Measurements from ENCODE around the gene FKBP1A.
A peak's percentile ranks its signal among the peaks of the same experiment; 100 is the strongest.

FKBP1A gene

GRCh38 chr20:1332749-1333300, 60.0 kb downstream of the FKBP1A start:
- DNase-seq (ENCODE audit: low read depth, low spot score), result no peak

GRCh38 chr20:1331801-1332453, 60.9 kb downstream of the FKBP1A start:
- DNase-seq (ENCODE audit: low read depth, low spot score), result no peak

DNA sequence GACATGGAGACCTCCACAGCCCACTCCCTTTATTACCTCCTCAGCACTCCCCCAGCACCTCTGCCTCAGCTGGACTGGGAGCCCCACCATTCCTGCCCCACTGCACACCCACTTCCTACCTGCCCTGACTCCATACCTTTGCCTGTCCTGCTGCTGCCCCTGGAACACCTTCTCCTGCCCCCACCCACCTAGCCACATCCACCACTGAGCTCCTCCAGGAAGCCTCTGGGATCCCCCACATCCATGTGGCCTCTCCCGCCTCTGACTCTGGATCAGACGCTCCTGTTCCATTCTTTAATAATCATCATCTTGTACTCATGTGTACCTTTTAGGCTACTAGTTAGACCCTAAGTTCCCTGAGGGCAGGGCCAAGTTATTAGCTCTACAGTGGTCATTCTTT, 61.8 kb downstream of the FKBP1A start:
- DNase-seq (ENCODE audit: low read depth, low spot score), result no peak

- no peak for DNase-seq (ENCODE audit: low read depth, low spot score)
These were observed 62.6 kb downstream of the FKBP1A start for GRCh38 chr20:1330075-1330830.

DNA sequence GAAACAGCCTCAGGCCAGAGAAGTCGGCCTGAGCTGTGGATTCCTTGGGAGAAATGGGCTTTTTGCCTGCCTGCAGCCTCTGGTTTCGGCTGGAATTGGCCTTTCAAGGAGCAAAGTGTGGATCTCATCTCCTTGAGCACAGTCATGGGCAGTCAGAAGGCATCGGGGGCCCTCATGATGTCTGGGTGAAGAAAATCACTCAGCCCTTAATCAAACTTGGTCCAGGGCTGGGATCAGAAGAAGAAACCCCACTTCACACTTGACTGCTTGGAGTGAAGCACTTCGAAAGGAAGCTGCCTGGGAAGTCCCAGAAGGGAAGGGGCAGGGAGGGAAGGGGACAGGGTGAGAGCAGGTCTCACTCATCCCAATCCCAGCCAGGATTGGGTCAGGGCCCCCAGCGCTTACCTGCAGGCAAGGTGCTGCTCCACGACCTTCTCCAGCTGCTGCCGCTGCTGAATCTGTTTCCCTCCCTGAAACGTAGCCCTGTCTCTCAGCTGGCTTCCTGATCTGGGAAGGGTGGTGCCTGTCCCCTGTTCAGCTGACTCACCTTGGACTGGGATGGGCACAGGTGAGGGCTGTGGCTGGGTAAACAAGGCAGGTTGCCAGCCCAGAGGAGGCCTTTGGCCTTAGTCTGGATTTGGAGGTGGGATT, 64.0 kb downstream of the FKBP1A start, which contains the start of gene SDCBP2:
Gene SDCBP2, minus strand, starts transcription at position 460 of the 651 bp plus-strand sequence. CDS start 8,723 bp downstream, outside the sequence.
- no peak for DNase-seq (ENCODE audit: low read depth, low spot score)

DNA sequence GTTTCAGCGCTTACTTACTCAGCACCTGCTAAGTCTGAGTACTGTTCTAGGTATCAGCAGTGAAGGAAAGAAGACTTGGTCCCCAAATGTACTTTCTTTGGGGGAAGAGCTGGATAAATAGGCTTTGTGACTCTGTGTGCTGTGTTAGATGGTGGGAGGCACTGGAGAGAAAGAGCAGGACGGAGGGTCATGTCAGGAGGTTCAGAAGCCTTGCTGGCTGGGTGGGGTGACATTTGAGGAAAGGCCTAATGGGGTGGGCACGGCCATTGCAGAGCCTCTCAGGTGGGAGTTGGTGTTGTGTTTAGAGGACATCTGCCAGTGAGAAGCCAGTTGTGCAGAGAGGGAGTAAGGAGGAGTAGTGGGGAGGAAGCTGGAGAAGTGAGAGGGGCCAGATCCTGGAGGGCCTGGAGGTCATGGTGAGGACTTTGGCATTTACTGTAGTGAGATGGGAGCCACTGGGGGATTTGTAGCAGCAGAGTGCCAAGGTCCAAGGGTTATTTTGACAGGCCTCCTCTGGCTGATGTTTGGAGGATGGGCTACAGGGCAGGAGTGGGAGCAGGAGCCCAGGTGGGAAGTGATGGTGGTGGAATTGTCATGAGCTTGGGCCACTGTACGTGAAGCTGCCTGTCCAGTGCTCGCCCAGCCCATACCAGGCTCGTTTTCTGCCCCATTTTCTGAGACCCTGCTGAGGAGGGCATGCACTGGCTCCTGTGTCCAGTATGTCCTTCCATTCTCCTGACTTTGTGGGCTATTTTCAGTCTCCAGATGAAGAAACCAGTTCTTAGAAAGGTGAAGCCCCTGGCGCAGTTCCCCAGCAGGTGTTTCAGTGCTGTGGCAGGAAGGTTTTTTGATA, 64.8 kb downstream of the FKBP1A start:
- no peak for DNase-seq (ENCODE audit: low read depth, low spot score)

DNA sequence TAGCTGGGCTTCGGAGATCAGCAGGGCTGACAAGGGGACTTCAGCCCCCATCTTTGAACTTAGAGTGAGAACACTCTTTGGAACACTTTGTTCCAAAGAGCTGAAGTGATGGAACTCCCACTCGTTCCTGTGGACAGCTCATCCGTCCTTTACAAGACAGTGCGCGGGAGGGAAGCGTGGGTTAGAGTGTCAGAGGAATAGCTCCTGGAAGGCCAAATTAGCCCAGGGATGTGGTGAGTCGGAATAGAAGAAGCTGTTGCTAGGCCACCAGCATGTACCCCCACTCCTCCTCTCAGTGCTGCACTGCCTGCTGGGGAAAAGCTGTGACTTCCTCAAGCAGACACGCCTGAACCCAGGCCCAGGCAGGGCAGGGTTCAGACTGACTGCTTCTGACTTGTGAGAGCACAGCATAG, 65.6 kb downstream of the FKBP1A start:
- no peak for DNase-seq (ENCODE audit: low read depth, low spot score)

DNA sequence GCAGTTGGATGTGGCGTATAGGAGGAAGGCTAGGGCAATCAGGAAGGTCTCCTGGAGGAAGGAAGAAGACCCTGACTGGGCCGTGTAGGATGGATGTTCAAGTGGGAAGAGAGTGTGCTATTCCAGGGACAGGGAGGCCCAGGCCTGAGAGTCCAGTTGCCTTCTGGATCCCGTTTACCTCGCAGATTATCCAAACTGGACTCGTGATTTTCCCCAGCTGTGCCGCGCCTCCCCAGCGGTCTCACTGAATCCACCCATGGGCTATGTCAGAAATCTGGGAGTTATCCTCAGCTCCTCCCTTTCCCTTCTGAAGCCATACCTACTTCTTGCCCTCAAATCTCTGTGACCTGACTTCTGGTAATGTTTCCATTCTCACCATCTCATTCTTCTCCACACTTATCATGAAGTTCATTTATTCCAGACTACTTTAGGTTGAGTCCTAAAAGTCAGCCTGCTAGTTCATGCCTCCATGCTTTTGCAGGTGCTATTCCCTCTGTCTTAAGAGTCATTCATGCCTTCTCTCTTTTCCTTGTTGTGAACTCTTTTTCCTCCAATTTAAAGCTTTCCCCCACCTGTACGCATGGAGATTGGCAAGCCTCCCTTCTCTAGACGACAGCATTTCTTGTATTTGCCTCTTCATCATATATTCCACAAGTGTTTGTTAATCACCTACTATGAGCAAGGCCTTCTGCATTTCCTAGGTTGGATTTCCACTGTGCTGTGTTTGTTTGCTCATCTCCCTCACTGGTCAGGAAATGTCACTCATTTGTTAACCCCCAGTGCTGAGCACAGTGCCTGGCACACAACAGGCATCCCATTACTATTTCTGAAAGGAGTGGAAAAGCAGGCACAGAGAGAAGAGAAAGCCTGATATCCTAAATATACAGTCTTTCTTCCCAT, 66.6 kb downstream of the FKBP1A start:
- no peak for DNase-seq (ENCODE audit: low read depth, low spot score)

DNA sequence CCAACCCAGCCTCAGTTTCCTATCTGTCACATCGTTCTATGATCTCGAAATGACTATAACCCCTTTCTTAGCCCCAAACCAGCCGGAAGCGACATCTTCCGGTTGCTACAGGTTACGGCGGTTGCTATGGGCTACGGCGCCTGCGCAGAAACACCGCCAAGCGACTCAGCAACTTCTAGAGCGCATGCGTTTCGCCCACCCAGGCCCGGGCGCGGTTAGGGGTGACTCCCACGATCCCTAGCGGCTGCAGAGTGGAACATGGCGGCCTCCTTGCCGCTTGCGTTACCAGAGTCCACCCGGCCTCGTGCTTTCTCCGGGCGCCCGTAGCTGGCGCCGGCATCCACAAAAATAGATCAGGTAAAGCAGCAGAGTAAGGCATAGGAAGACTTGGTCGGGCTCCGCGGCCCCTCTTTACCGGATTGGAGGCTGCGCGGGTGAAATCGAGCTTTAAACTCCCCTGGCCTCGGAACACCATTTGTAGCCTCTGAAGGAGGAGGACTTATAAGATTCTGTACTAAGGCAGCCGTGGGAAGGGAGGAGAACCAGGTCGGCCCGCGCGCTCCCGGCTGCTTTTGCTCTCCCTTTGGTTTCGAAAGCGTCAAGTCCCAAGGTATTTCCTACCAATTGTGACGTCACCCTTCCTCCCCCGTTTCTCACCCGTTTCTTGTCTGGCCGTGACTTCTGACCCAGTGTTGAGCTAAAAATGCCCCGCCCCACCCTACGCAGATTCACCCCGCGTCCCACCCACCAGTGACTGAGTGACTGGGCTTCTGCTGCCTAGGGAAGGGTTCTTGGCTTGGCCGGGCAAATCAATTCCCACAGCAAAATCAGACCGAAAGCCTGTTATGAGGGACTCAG, 67.5 kb downstream of the FKBP1A start:
- DNase-seq (ENCODE audit: low read depth, low spot score), result peak; percentile 99

- DNase-seq (ENCODE audit: low read depth, low spot score), result no peak
These were observed 68.2 kb downstream of the FKBP1A start for GRCh38 chr20:1324598-1325172.

DNA sequence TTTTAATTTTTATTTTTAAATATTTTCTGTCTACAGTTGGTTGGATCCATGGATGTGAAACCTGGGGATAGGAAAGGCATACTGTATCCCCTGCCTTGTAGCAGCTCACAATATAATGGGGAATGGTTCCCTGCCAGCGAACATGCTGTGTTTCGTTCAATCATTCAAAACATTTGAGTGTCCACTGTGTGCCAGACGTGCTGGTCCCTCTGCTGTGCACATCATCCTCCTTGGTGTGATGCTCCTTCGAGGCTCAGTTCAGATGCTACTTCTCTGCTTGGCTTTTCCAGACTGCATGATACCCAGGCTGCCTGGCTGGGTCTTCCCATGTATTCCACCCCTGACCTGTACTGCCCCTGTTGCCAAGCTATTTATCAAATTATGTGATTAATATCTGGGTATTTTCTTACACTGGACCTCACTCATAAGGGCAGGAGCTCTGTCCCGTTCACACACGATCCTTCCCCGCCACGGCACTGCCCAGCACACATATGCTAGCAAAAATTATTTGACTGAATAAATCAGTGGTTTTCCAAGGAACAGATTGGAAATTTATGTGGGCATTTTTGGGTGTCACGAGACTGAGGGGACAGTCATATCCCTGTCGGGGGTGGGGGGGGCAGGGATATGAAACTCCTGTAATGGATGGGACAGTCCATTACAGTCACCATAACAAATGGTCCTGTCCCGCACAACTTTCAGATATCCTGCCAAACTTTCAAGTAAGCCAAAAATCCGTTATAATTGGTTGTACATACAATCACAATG, 68.8 kb downstream of the FKBP1A start:
- no peak for DNase-seq (ENCODE audit: low read depth, low spot score)

- DNase-seq (ENCODE audit: low read depth, low spot score), result no peak
These were observed 69.6 kb downstream of the FKBP1A start for GRCh38 chr20:1323256-1323655.

- no peak for DNase-seq (ENCODE audit: low read depth, low spot score)
These were observed 70.2 kb downstream of the FKBP1A start for GRCh38 chr20:1322511-1323245.

DNA sequence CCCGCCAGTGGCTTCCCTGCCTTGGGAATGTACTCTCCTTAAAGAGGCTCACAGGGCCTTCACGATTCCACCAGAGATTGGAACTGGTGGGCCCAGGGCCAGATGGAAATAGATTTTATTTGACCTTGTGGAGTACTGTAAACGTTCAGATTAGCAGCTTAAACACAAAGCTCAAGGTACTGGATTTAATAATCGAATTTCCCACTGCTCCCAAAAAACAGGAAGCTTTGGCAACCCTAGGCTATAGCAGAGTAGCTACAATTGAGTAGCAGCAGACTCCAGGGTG, 71.3 kb downstream of the FKBP1A start:
- no peak for DNase-seq (ENCODE audit: low read depth, low spot score)

GRCh38 chr20:1320902-1321653, 71.8 kb downstream of the FKBP1A start:
- DNase-seq (ENCODE audit: low read depth, low spot score), result no peak

GRCh38 chr20:1320016-1320415, 72.8 kb downstream of the FKBP1A start:
- no peak for DNase-seq (ENCODE audit: low read depth, low spot score)

DNA sequence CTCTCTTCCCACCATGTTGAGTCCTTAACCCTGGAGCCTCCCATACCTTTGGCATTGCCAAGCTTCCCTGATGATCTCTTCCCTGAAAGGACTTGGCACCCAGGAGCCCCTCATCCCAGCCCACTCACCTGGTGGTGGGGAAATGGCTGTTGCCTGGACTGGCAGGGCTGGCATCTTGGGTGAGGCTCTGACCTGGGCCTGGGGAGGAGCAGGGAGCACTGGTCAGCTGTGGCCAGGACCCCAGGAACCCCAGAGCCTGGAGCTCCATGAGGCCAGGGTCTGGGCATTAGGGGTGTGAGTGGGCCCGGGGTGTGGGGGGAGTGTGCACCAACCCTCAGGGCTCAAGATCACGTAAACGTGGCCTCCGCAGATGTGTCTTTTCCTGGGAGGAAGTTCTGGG, 73.4 kb downstream of the FKBP1A start:
- no peak for DNase-seq (ENCODE audit: low read depth, low spot score)

Data from activated CD4-positive, CD25-positive, alpha-beta regulatory T cell treated with anti-CD3 and anti-CD28 coated beads, Interleukin-2, amount 50 U/mL, for 16 hours (primary cell).